ENCODE measurements around the gene USP21.

DNA sequence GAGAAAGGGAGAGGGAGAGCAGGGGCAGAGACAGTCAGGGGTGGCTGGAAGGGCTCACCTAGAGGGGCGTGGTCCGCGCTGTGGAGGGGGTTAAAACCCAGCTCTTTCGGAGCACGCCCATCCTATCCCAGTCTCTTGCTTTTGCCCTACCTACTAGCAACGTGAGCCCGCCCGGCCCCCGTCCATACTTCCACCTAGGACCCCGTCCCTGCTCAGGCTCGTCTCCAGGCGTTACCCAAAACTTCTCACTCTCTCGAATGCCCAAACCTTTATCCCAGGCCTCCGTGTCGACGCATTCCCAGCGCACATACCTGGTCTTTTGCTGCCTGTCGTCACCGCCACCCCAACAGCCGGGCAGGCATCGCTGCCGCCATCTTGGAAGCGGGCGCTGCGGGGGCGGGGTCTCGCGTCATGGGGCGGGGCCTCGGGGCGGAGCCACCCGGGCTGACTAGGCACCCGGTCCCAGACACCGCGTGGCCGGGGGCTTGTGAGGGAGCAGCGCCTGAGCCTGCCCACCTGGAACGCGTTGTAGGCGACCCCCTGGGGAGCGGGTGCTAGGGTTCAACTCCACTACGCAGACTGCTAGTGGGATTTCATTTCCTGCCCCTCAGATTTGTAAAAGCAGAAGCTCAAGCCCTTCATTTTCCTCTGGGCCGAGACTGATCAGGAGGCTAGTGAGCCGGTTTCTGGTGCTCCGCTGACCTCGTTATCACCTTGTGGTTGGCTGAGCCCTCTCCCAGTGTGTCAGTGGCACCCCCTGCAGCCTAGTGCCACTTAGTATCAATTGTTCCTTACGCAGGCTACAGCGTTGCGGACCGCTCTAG is 18.0 kb downstream of the USP21 start, which contains the start of gene B4GALT3:
- TF ChIP-seq, protein P1, sequence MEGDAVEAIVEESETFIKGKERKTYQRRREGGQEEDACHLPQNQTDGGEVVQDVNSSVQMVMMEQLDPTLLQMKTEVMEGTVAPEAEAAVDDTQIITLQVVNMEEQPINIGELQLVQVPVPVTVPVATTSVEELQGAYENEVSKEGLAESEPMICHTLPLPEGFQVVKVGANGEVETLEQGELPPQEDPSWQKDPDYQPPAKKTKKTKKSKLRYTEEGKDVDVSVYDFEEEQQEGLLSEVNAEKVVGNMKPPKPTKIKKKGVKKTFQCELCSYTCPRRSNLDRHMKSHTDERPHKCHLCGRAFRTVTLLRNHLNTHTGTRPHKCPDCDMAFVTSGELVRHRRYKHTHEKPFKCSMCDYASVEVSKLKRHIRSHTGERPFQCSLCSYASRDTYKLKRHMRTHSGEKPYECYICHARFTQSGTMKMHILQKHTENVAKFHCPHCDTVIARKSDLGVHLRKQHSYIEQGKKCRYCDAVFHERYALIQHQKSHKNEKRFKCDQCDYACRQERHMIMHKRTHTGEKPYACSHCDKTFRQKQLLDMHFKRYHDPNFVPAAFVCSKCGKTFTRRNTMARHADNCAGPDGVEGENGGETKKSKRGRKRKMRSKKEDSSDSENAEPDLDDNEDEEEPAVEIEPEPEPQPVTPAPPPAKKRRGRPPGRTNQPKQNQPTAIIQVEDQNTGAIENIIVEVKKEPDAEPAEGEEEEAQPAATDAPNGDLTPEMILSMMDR (IDR thresholded peaks at IDR 0.05) = peak in 2 of 6 experiments; percentile 12 to 21
- TF ChIP-seq POLR2AphosphoS5 (IDR thresholded peaks at IDR 0.05) = peak; percentile 88 to 92
